Retinal pigment epithelial cell (primary cell): ENCODE results near the gene EIF2B5.
A peak's percentile ranks its signal among the peaks of the same experiment; 100 is the strongest.
"Not testable (repeated sequence)": the region's sequence is repeated elsewhere in the genome, so short reads cannot be mapped to it uniquely, and the experiment has no call there.

Experiments
- DNase-seq: peaks from one replicate; pipeline ENCODE4 v3.0.0-alpha.2; 2010; ENCODE audit warnings: low read depth
- H3K4me3 ChIP-seq: 2 replicates; pipeline ENCODE4 v1.5.1; 2011; ENCODE audit warnings: mild to moderate bottlenecking, low read length, control low read depth, moderate library complexity
- TF ChIP-seq, protein P1 (sequence below): conservative IDR thresholded peaks from 2 replicates; pipeline ENCODE4 v1.5.1; 2011; ENCODE audit warnings: low read depth, low read length, control low read depth, inconsistent platforms

The EIF2B5 gene

DNA sequence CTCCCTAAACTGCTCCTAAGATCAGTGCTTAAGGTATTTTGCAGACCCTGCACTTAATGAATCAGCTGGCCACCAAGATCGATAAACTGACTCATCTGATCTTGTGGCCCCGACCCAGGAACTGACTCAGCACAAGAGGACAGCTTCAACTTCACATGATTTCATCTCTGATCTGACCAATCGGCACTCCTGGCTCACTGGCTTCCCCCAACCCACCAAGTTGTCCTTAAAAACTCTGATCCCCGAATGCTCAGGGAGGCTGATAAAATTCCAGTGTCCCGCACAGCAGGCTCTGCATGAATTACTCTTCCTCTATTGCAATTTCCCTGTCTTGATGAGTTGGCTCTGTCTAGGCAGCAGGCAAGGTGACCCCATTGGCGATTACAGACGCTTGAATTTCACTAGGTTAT, 24.8 kb upstream of the EIF2B5 start:
- TF ChIP-seq, protein P1, sequence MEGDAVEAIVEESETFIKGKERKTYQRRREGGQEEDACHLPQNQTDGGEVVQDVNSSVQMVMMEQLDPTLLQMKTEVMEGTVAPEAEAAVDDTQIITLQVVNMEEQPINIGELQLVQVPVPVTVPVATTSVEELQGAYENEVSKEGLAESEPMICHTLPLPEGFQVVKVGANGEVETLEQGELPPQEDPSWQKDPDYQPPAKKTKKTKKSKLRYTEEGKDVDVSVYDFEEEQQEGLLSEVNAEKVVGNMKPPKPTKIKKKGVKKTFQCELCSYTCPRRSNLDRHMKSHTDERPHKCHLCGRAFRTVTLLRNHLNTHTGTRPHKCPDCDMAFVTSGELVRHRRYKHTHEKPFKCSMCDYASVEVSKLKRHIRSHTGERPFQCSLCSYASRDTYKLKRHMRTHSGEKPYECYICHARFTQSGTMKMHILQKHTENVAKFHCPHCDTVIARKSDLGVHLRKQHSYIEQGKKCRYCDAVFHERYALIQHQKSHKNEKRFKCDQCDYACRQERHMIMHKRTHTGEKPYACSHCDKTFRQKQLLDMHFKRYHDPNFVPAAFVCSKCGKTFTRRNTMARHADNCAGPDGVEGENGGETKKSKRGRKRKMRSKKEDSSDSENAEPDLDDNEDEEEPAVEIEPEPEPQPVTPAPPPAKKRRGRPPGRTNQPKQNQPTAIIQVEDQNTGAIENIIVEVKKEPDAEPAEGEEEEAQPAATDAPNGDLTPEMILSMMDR = no peak
- H3K4me3 ChIP-seq = peak overlapping the region; percentile 14
- DNase-seq = no peak

GRCh38 chr3:184116017-184116416, 19.1 kb upstream of the EIF2B5 start:
- TF ChIP-seq, protein P1 = no peak
- no peak overlapping the region for H3K4me3 ChIP-seq

GRCh38 chr3:184117636-184118035, 17.5 kb upstream of the EIF2B5 start:
- H3K4me3 ChIP-seq = no peak overlapping the region
- no peak for DNase-seq
- TF ChIP-seq, protein P1 = no peak

More at GRCh38 chr3:184116017-184116416, 19.1 kb upstream of the EIF2B5 start:
- DNase-seq = no peak

DNA sequence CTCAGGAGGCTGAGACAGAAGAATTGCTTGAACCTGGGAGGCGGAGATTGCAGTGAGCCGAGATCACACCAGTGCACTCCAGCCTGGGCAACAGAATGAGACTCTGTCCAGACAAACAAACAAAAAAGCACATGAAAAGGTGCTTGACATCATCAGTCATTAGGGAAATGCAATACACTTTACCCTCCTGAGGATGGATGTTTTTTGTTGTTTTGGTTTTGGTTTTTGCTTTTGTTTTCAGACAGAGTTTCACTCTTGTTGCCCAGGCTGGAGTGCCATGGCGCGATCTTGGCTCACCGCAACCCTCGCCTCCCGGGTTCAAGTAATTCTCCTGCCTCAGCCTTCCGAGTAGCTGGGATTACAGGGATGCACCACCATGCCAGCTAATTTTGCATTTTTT, 14.1 kb upstream of the EIF2B5 start:
- H3K4me3 ChIP-seq, DNase-seq: not testable (repeated sequence)

- no peak for DNase-seq
- H3K4me3 ChIP-seq = no peak overlapping the region
- TF ChIP-seq, protein P1 = no peak
Observed at GRCh38 chr3:184126006-184126405, 9.2 kb upstream of the EIF2B5 start.

GRCh38 chr3:184129012-184129411, 6.1 kb upstream of the EIF2B5 start:
- H3K4me3 ChIP-seq = no peak overlapping the region
- no peak for DNase-seq
- TF ChIP-seq, protein P1 = peak; percentile 63

GRCh38 chr3:184132945-184133344, 2.2 kb upstream of the EIF2B5 start:
- no peak overlapping the region for H3K4me3 ChIP-seq
- DNase-seq = no peak
- TF ChIP-seq, protein P1 = no peak
